Neuron (in vitro differentiated cells): ENCODE measurements around the gene ACAD11.
"Not testable (repeated sequence)": the region's sequence is repeated elsewhere in the genome, so short reads cannot be mapped to it uniquely, and the experiment has no call there.

Experiments
- H2AFZ ChIP-seq: one replicate; pipeline ENCODE4 v1.6.1; 2013; ENCODE audit warnings: low read depth, mild to moderate bottlenecking, inconsistent platforms, low read length, moderate library complexity
- H3K27me3 ChIP-seq: one replicate; pipeline ENCODE4 v1.6.1; 2013; ENCODE audit warnings: low read length; ENCODE audit not compliant: insufficient read depth
- H3K36me3 ChIP-seq: one replicate; pipeline ENCODE4 v1.6.1; 2013; ENCODE audit warnings: low read length; ENCODE audit not compliant: insufficient read depth
- H3K4me1 ChIP-seq: one replicate; pipeline ENCODE4 v1.6.1; 2013; ENCODE audit warnings: low read length; ENCODE audit not compliant: insufficient read depth
- H3K4me3 ChIP-seq: 2 replicates; pipeline ENCODE4 v1.5.1; 2013; ENCODE audit warnings: mild to moderate bottlenecking, low read length, moderate library complexity
- H3K9me3 ChIP-seq: one replicate; pipeline ENCODE4 v1.6.1; 2013; ENCODE audit warnings: low read length

ACAD11 gene

GRCh38 chr3:132592216-132592615 lies 67.4 kb downstream of the ACAD11 start:
- Histone ChIP-seq H3K4me1 (no peaks in the 10 kb centered on the region), H3K4me3 (no peak overlapping the region), H2AFZ (no peak overlapping the region), H3K27me3 (no peaks in the 10 kb centered on the region), H3K36me3 (peaks cover 5% of the 10 kb centered on the region), H3K9me3 (no peaks in the 10 kb centered on the region)

- no peaks in the 10 kb centered on the region for H3K27me3 ChIP-seq
- no peak overlapping the region for H2AFZ ChIP-seq
- no peaks in the 10 kb centered on the region for H3K4me1 ChIP-seq
- no peaks in the 10 kb centered on the region for H3K36me3 ChIP-seq
- no peaks in the 10 kb centered on the region for H3K9me3 ChIP-seq
- H3K4me3 ChIP-seq = no peak overlapping the region
Observed at GRCh38 chr3:132587401-132587800, 72.2 kb downstream of the ACAD11 start.

GRCh38 chr3:132573797-132574211 lies 85.8 kb downstream of the ACAD11 start:
- H3K4me1 ChIP-seq = no peaks in the 10 kb centered on the region
- H2AFZ ChIP-seq = no peak overlapping the region
- H3K27me3 ChIP-seq = no peaks in the 10 kb centered on the region
- peaks cover 31% of the 10 kb centered on the region for H3K36me3 ChIP-seq
- H3K9me3 ChIP-seq = no peaks in the 10 kb centered on the region
- no peak overlapping the region for H3K4me3 ChIP-seq

- H3K27me3 ChIP-seq = no peaks in the 10 kb centered on the region
- no peak overlapping the region for H3K4me3 ChIP-seq
- no peak overlapping the region for H2AFZ ChIP-seq
- no peaks in the 10 kb centered on the region for H3K4me1 ChIP-seq
- H3K36me3 ChIP-seq = peaks cover 20% of the 10 kb centered on the region
- H3K9me3 ChIP-seq = no peaks in the 10 kb centered on the region
Observed at GRCh38 chr3:132570016-132570415, 89.6 kb downstream of the ACAD11 start.

GRCh38 chr3:132569580-132569979 lies 90.0 kb downstream of the ACAD11 start:
- Histone ChIP-seq H3K4me1 (no peaks in the 10 kb centered on the region), H3K27me3 (no peaks in the 10 kb centered on the region), H2AFZ (no peak overlapping the region), H3K9me3 (no peaks in the 10 kb centered on the region), H3K4me3 (no peak overlapping the region), H3K36me3 (peaks cover 19% of the 10 kb centered on the region)

- no peaks in the 10 kb centered on the region for H3K27me3 ChIP-seq
Observed at GRCh38 chr3:132569153-132569552, 90.5 kb downstream of the ACAD11 start.

GRCh38 chr3:132568422-132568821 lies 91.2 kb downstream of the ACAD11 start:
- Histone ChIP-seq H3K4me1 (no peaks in the 10 kb centered on the region), H3K36me3 (peaks cover 12% of the 10 kb centered on the region)

More at GRCh38 chr3:132569153-132569552, 90.5 kb downstream of the ACAD11 start:
- H3K4me3 ChIP-seq = no peak overlapping the region
- H2AFZ ChIP-seq = no peak overlapping the region
- H3K36me3 ChIP-seq = peaks cover 16% of the 10 kb centered on the region
- no peaks in the 10 kb centered on the region for H3K4me1 ChIP-seq
- no peaks in the 10 kb centered on the region for H3K9me3 ChIP-seq

GRCh38 chr3:132564070-132564465 lies 95.5 kb downstream of the ACAD11 start:
- peaks cover 15% of the 10 kb centered on the region for H3K36me3 ChIP-seq
- no peaks in the 10 kb centered on the region for H3K4me1 ChIP-seq
- no peaks in the 10 kb centered on the region for H3K27me3 ChIP-seq
- H2AFZ ChIP-seq = no peak overlapping the region
- H3K9me3 ChIP-seq = no peaks in the 10 kb centered on the region
- H3K4me3 ChIP-seq = no peak overlapping the region

More at GRCh38 chr3:132568422-132568821, 91.2 kb downstream of the ACAD11 start:
- H3K9me3 ChIP-seq = no peaks in the 10 kb centered on the region
- no peak overlapping the region for H3K4me3 ChIP-seq
- H2AFZ ChIP-seq = no peak overlapping the region
- no peaks in the 10 kb centered on the region for H3K27me3 ChIP-seq

GRCh38 chr3:132563420-132564069 lies 96.1 kb downstream of the ACAD11 start:
- no peaks in the 10 kb centered on the region for H3K9me3 ChIP-seq
- H3K4me3 ChIP-seq = no peak overlapping the region
- H3K36me3 ChIP-seq = peaks cover 21% of the 10 kb centered on the region
- H3K4me1 ChIP-seq = no peaks in the 10 kb centered on the region
- no peak overlapping the region for H2AFZ ChIP-seq
- no peaks in the 10 kb centered on the region for H3K27me3 ChIP-seq

- H3K4me3 ChIP-seq = no peak overlapping the region
- H3K9me3 ChIP-seq = no peaks in the 10 kb centered on the region
- no peaks in the 10 kb centered on the region for H3K27me3 ChIP-seq
- H3K36me3 ChIP-seq = peaks cover 28% of the 10 kb centered on the region
- no peak overlapping the region for H2AFZ ChIP-seq
- no peaks in the 10 kb centered on the region for H3K4me1 ChIP-seq
Observed at GRCh38 chr3:132561003-132561402, 98.6 kb downstream of the ACAD11 start.

- no peaks in the 10 kb centered on the region for H3K27me3 ChIP-seq
- H3K4me3 ChIP-seq = no peak overlapping the region
- no peaks in the 10 kb centered on the region for H3K4me1 ChIP-seq
Observed at GRCh38 chr3:132556508-132557159, 103.0 kb downstream of the ACAD11 start.

GRCh38 chr3:132556036-132556386 lies 103.6 kb downstream of the ACAD11 start:
- H2AFZ ChIP-seq, H3K4me1 ChIP-seq, H3K4me3 ChIP-seq, H3K9me3 ChIP-seq, H3K27me3 ChIP-seq: not testable (repeated sequence)
- H3K36me3 ChIP-seq = peaks cover 27% of the 10 kb centered on the region

More at GRCh38 chr3:132556508-132557159, 103.0 kb downstream of the ACAD11 start:
- H3K36me3 ChIP-seq = peaks cover 28% of the 10 kb centered on the region
- H3K9me3 ChIP-seq = no peaks in the 10 kb centered on the region
- no peak overlapping the region for H2AFZ ChIP-seq

- peaks cover 23% of the 10 kb centered on the region for H3K36me3 ChIP-seq
- no peaks in the 10 kb centered on the region for H3K27me3 ChIP-seq
- no peak overlapping the region for H3K4me3 ChIP-seq
- no peaks in the 10 kb centered on the region for H3K9me3 ChIP-seq
- no peak overlapping the region for H2AFZ ChIP-seq
- H3K4me1 ChIP-seq = no peaks in the 10 kb centered on the region
Observed at GRCh38 chr3:132555306-132556035, 104.1 kb downstream of the ACAD11 start.
